Measurements from ENCODE around the gene JAZF1. TPM values are rescaled to one million over a fixed set of nuclear protein-coding genes. Genes with fewer than 3 reads are reported as not detected.

JAZF1 gene
- total and polyA plus RNA-seq, 2 experiments from 2014 or later = 9.5 to 12.1 TPM

DNA sequence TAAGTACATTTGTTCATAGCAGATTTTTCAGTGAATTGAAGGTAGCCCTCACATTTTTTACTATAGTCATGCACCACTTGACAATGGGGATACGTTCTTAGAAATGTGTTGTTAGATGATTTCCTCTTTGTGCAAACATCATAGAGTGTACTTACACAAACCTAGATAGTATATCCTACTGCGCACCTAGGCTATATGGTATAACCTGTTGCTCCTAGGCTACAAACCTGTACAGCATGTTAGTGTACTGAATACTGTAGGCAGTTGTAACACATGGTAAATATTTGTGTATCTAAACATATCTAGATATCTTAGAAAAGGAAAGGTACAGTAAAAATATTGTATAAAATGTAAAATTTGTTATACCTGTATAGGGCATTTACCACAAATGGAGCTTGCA, 399.4 kb downstream of the JAZF1 start:
- Histone ChIP-seq H3K9me3 (ENCODE audit: low read depth) (no peaks in the 10 kb centered on the region), H3K4me2 (no peak overlapping the region), H3K79me2 (peaks cover 51% of the 10 kb centered on the region), H3K27me3 (no peaks in the 10 kb centered on the region), H3K27ac (no peak overlapping the region), H3K4me3 (no peak overlapping the region), H4K20me1 (ENCODE audit: insufficient read depth, poor library complexity, severe bottlenecking) (peaks cover 23% of the 10 kb centered on the region), H3K36me3 (replicated peaks; ENCODE audit: insufficient read depth, low read depth) (no peaks in the 10 kb centered on the region), H3K4me1 (ENCODE audit: insufficient read depth) (no peaks in the 10 kb centered on the region), H3K9me2 (replicated peaks; ENCODE audit: insufficient read depth) (no peaks in the 10 kb centered on the region), H2AFZ (no peak overlapping the region)
- DNase-seq (ENCODE audit: low spot score) = no peak
- TF ChIP-seq, protein P1, sequence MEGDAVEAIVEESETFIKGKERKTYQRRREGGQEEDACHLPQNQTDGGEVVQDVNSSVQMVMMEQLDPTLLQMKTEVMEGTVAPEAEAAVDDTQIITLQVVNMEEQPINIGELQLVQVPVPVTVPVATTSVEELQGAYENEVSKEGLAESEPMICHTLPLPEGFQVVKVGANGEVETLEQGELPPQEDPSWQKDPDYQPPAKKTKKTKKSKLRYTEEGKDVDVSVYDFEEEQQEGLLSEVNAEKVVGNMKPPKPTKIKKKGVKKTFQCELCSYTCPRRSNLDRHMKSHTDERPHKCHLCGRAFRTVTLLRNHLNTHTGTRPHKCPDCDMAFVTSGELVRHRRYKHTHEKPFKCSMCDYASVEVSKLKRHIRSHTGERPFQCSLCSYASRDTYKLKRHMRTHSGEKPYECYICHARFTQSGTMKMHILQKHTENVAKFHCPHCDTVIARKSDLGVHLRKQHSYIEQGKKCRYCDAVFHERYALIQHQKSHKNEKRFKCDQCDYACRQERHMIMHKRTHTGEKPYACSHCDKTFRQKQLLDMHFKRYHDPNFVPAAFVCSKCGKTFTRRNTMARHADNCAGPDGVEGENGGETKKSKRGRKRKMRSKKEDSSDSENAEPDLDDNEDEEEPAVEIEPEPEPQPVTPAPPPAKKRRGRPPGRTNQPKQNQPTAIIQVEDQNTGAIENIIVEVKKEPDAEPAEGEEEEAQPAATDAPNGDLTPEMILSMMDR (IDR thresholded peaks at IDR 0.05; ENCODE audit: poor library complexity) = no peak
- TF ChIP-seq EZH2phosphoT487 (IDR thresholded peaks at IDR 0.05; ENCODE audit: low read depth, severe bottlenecking, unreplicated experiment) (no peak), EZH2 (IDR thresholded peaks at IDR 0.05; ENCODE audit: borderline replicate concordance) (no peak)
- WGBS (ENCODE audit: low lambda C conversion rate, missing lambda C conversion rate) = 97% methylated on average over 2 of the region's 2 CpGs

Small RNA genes lying within 50 kb of the gene (small RNA-seq; reads per million reads assigned to genes)
- gene RNU6-979P = not detected

Other genes with a start within 250 kb of the JAZF1 start
- gene CREB5, start 231.7 kb upstream of the JAZF1 start, total RNA-seq = 12.2 and 27.9 TPM in 2 replicates
- 14.0 and 18.4 TPM in 2 replicates for gene CREB5, start 231.7 kb upstream of the JAZF1 start, polyA plus RNA-seq

All from hepatocyte (in vitro differentiated cells).